Ascending aorta (tissue), 2 donors: ENCODE results near the gene POLR1A. TPM values are rescaled to one million over a fixed set of nuclear protein-coding genes. Genes with fewer than 3 reads are reported as not detected.

Experiments
- DNase-seq, 2 donors: peaks; one replicate each; pipeline ENCODE4 v3.0.0-alpha.2; 2019; ENCODE audit warnings: low spot score in 2 of 2
- H3K27ac ChIP-seq, 2 donors: fragments of 200-600 bp; sonication (generic); one replicate each; pipeline ENCODE4 v1.5.1; 2016 to 2017; ENCODE audit warnings: mild to moderate bottlenecking in 1 of 2
- H3K27me3 ChIP-seq: fragments of 200-600 bp; sonication (generic); one replicate; pipeline ENCODE4 v1.5.1; 2017
- H3K36me3 ChIP-seq, 2 donors: fragments of 200-600 bp; sonication (generic); one replicate each; pipeline ENCODE4 v1.5.1; 2016
- H3K4me1 ChIP-seq, 2 donors: fragments of 200-600 bp; sonication (generic); one replicate each; pipeline ENCODE4 v1.5.1; 2016 to 2017; ENCODE audit warnings: mild to moderate bottlenecking in 1 of 2
- H3K4me3 ChIP-seq, 2 donors: fragments of 200-600 bp; sonication (generic); one replicate each; pipeline ENCODE4 v1.5.1; 2016 to 2017; ENCODE audit warnings: mild to moderate bottlenecking in 1 of 2
- H3K9me3 ChIP-seq, 2 donors: fragments of 200-600 bp; sonication (generic); one replicate each; pipeline ENCODE4 v1.5.1; 2016
- intact Hi-C: fragments of 100-400 bp; cut with DNase I; formaldehyde crosslinking; loops from one replicate; pipeline ENCODE4 v1.15.1; 2023
- total RNA-seq: library from RNA; depleted of rRNA; stranded (reverse); fragments of >200 nt; gene quantifications from one replicate; pipeline ENCODE4 v1.1.0, GENCODE V29; 2016
- TF ChIP-seq, protein P1 (sequence below), 3 experiments: fragments of 200-600 bp in 2 of 3; fragments of 450-650 bp in 1 of 3; sonication (generic) in 2 of 3; IDR thresholded peaks; one replicate each; pipeline ENCODE4 v1.5.1; 2016 to 2019; ENCODE audit warnings: antibody characterized with exemption in 3 of 3, mild to moderate bottlenecking in 1 of 3, moderate library complexity in 1 of 3

POLR1A gene
- total RNA-seq, 1 donor from 2014 or later = 8.0 TPM

DNA sequence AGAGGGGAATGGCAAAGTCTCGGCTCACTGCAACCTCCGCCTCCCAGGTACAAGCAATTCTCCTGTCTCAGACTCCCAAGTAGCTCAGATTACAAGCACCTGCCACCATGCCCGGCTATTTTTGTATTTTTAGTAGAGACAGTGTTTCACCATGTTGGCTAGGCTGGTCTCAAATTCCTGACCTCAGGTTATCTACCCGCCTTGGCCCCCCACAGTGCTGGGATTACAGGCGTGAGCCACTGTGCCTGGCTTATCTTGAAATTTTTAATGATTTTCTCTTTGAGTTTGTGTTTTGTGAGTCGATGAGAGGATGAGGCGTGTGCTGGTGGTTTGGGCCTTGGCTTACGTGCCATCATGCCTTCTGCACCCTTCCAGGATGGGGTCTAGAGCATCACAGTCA is 115.6 kb downstream of the POLR1A start:
- H3K4me3 ChIP-seq = no peak overlapping the region
- no peak overlapping the region for H3K27ac ChIP-seq
- no peaks in the 10 kb centered on the region for H3K27me3 ChIP-seq
- DNase-seq = peak in 1 of 2 donors; percentile 35
- intact Hi-C loops = no loop called here
- no peaks in the 10 kb centered on the region for H3K9me3 ChIP-seq
- H3K4me1 ChIP-seq = peaks cover 7 to 9% of the 10 kb centered on the region in 2 donors
- TF ChIP-seq, protein P1, sequence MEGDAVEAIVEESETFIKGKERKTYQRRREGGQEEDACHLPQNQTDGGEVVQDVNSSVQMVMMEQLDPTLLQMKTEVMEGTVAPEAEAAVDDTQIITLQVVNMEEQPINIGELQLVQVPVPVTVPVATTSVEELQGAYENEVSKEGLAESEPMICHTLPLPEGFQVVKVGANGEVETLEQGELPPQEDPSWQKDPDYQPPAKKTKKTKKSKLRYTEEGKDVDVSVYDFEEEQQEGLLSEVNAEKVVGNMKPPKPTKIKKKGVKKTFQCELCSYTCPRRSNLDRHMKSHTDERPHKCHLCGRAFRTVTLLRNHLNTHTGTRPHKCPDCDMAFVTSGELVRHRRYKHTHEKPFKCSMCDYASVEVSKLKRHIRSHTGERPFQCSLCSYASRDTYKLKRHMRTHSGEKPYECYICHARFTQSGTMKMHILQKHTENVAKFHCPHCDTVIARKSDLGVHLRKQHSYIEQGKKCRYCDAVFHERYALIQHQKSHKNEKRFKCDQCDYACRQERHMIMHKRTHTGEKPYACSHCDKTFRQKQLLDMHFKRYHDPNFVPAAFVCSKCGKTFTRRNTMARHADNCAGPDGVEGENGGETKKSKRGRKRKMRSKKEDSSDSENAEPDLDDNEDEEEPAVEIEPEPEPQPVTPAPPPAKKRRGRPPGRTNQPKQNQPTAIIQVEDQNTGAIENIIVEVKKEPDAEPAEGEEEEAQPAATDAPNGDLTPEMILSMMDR (IDR thresholded peaks at IDR 0.05) = no peak
- H3K36me3 ChIP-seq = no peaks in the 10 kb centered on the region

DNA sequence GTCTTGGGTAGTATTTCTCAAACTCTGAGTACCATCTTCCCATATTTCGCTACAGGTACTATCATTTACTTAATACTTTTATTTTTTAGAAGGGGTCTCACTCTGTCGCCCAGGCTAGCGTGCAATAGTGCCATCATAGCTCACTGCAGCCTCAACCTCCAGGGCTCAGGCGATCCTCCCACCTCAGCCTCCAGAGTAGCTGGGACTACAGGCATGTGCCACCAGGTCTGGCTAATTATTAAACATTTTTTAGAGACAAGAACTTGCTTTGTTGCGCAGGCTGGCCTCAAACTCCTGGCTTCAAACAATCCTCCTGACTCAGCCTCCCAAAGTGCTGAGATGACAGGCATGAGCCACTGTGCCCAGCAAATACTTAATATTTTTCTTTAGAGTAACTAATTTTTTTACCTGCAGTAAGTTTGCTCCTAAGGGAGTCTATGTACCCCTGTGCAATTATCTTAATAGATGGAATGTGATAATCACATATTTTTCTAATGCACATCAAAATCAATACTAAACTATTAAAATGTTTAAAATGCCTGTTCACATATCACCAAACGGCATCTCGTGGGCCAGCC is 116.3 kb downstream of the POLR1A start:
- Histone ChIP-seq H3K9me3 (no peaks in the 10 kb centered on the region), H3K27me3 (no peaks in the 10 kb centered on the region), H3K36me3 (no peaks in the 10 kb centered on the region), H3K4me1 (peaks cover 4 to 8% of the 10 kb centered on the region in 2 donors), H3K27ac (no peak overlapping the region), H3K4me3 (no peak overlapping the region)
- intact Hi-C loops = no loop called here
- no peak for DNase-seq
- TF ChIP-seq, protein P1 (IDR thresholded peaks at IDR 0.05) = no peak

DNA sequence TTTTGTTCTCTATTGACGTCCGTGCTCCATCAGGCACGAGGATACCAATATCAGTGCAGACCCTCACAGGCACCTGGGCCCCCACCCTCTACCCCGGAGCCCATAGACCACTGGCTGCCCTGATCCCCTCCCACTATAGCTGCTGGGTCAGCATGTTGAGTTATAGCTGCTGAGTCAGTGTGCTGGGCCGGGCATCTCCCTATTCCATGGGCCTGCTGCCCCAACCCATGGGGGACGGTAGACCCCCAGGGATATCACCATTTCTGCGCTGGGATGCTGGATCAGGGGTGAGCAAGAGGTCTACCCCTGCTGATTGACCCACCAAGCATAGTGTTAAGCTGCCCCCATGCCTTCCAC is 116.8 kb downstream of the POLR1A start:
- Histone ChIP-seq H3K9me3 (no peaks in the 10 kb centered on the region), H3K4me1 (peaks cover 0 to 3% of the 10 kb centered on the region in 2 donors), H3K4me3 (no peak overlapping the region), H3K36me3 (no peaks in the 10 kb centered on the region), H3K27me3 (no peaks in the 10 kb centered on the region), H3K27ac (peak overlapping the region in 1 of 2 donors; percentile 20)
- intact Hi-C loops = no loop called here
- DNase-seq = no peak
- TF ChIP-seq, protein P1 (IDR thresholded peaks at IDR 0.05) = no peak

DNA sequence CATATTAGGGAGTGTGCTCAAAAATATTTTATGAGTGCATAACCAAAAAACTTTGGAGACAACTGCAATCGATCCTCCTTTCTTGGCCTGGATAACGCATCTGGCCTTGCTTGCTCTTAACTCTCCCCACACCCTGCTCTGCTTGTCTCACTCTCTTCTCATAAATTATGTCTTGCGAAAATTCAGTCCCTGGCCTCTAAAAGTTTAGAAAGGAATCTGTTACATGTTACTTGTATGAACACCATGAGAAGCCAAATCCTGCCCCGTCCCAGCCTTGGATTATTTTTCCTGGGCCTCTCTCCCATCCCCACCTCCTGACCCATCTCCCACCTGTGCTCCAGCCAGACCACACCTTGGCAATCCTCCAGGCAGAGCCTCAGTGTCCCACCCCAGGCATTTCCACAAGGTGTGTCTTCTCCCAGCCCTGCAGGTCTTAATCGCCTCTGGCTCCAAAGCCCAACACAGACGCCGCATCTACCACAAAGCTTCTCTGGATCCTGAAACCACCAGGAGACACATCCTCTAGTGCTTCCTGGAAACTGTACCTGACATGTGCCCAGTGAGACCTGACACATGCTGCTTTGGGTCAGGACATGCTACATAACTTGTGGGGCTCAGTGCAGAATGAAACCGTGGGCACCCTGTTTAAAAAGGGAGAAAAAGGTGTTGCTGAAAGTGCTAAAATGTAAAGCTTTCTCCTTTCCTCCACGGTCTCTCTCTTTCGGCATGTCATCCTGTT is 117.3 kb downstream of the POLR1A start:
- H3K4me3 ChIP-seq = no peak overlapping the region
- peak overlapping the region in 1 of 2 donors; percentile 20 for H3K27ac ChIP-seq
- DNase-seq = peak in 1 of 2 donors; percentile 62
- H3K4me1 ChIP-seq = peaks cover 0 to 2% of the 10 kb centered on the region in 2 donors
- TF ChIP-seq, protein P1 (IDR thresholded peaks at IDR 0.05) = no peak
- H3K27me3 ChIP-seq = no peaks in the 10 kb centered on the region
- no peaks in the 10 kb centered on the region for H3K36me3 ChIP-seq
- intact Hi-C loops = no loop called here
- no peaks in the 10 kb centered on the region for H3K9me3 ChIP-seq

DNA sequence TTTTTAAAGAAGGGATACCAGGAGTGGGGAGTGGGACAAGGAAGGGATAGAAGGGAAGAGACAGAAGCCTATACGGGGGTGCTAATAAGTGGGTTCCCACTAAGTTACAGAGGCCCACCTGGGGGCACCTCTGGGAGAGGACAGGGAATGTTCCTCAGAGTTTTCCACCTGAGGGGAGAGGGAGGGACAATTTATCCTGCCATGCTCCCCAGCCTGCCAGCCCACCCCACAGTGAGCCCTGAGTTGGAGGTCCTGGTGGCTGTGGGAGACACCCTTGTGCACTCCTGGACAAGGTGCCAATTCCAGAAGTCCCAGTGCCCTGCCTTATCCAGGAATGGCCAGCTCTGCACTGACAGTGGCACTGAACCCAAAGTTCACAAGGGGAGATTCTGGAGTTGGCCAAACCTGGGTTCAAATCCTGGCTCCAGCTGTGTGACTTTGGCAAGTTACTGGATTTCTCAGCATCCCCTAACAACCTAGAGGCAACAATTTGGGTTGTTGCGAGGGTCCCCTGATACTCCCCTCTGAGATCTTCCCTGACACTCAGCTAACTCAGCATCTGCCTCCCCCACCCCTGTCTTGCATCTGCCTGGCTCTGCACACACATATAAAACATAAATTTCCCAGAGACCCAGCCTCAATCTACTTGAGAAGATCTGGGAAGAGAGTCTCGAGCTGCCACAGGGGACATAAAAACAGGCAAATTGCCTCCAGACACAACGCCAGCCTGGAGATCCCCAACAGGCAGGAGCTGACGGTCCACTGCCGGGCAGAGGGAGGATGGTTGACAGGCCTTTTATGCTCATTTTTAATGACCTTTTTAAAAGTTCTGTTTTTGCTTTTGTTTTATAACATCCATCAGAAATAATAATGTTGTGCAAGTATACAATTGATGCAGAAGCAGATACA is 118.2 kb downstream of the POLR1A start:
- peaks cover 0 to 2% of the 10 kb centered on the region in 2 donors for H3K4me1 ChIP-seq
- no peaks in the 10 kb centered on the region for H3K36me3 ChIP-seq
- intact Hi-C loops = no loop called here
- no peak overlapping the region for H3K4me3 ChIP-seq
- TF ChIP-seq, protein P1 (IDR thresholded peaks at IDR 0.05) = no peak
- H3K9me3 ChIP-seq = no peaks in the 10 kb centered on the region
- DNase-seq = peak in 1 of 2 donors; percentile 63
- no peaks in the 10 kb centered on the region for H3K27me3 ChIP-seq
- peak overlapping the region in 1 of 2 donors; percentile 26 for H3K27ac ChIP-seq
